Measurements from ENCODE around the gene RFX8. TPM values are rescaled to one million over a fixed set of nuclear protein-coding genes. Genes with fewer than 3 reads are reported as not detected.
A peak's percentile ranks its signal among the peaks of the same experiment; 100 is the strongest.
"Not testable (repeated sequence)": the region's sequence is repeated elsewhere in the genome, so short reads cannot be mapped to it uniquely, and the experiment has no call there.

Gene RFX8
- total RNA-seq, 1 experiment from 2014 or later = 10.8 TPM

DNA sequence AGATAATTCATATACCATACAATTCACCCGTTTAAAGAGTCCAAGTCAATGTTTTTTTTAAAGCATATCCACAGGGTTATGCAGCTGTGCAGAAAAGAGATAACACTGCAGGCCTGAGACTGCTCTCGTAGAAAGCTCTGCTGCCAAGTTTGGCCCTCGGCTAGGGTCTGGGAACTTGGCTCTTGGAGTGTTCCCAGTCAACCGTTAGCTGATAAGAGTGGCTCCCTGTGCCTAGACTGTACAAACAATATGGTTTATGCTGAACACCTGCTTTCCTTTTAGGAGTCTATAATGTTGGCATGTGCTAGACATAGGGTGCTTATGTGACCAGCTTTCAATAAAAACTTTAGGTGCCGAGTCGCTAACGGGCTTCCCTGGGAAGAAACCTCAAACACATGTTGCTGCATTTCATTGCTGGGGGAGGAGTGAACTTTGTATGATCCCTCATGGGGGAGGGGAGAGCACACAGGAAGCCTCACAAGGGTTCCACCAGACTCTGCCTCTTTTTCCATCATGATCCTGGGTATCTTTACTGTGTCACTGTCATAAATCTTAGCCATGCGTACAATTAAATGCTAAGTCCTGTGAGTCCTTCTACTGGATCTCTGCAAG, 34.7 kb downstream of the RFX8 start:
- peak; percentile 83 for DNase-seq (ENCODE audit: low read depth)

DNA sequence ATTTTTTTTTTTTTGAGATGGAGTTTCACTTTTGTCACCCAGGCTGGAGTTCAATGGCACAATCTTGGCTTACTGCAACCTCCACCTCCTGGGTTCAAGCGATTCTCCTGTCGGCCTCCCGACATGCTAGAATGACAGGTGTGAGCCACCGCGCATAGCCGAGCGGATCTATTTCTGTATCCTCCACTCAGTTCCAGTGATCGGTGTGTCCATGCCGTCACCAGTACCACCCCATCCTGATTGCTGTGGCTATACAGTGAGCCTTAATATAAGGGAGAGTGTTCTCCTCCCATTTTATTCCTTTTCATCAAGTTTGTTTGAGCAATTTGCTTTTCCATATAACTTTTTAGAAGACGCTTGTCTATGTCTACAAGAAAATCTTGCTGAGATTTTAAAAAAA, 35.2 kb downstream of the RFX8 start:
- DNase-seq (ENCODE audit: low read depth) = no peak

DNA sequence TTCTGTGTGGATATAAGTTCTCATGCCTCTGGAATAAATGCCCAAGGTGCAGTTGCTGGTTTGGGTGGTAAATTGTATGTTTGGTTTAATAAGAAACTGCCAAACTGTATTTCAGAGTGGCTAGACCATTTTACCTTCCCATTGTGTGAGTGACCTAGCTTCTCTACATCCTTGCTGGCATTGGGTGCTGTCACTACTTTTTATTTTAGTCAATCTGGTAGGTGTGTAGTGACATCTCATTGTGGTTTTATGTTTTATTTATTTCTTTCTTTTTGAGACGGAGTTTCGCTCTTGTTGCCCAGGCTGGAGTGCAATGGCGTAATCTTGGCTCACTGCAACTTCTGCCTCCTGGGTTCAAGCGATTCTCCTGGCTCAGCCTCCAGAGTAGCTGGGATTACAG, 36.4 kb downstream of the RFX8 start:
- DNase-seq (ENCODE audit: low read depth) = not testable (repeated sequence)

DNA sequence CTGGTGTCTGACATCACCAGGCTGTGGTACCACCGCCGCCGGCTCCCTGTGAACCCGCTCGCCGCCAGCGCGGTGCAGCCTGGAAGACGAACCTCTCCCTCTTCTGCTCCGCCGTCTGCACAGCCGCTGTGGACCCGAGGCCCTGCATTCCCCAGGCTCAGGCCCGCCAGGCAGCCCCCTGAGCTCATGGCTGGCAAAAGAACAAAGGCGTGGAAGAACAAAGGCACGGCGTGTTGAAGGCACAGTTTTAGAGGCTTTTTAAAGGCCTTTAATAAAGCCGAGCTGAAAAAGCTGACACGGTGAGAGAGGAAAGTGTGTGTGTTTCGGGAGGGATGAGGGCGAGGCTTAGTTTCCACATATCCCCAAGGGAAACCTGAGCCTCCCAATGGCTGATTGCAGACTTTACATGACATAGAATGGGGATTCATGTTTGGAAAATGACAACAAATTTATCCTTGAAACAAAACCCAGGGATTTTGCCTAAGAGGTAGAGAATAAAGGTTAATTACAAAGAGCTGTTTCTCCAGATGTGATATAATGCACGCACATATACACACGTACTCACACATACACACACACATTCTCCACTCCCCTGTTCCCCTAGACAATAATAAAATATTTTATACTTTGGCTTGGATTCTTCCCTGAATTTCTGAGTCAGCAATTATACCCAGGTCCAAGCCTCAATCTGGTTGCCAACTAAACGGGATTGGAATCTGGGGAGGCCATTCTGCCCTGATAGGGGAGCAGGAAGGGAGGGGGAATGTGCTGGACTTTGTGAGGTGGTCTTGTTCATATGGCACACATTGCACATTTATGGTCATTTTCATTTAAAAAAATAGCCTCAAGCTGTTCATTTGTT, 39.7 kb downstream of the RFX8 start:
- DNase-seq (ENCODE audit: low read depth) = peak; percentile 39

DNA sequence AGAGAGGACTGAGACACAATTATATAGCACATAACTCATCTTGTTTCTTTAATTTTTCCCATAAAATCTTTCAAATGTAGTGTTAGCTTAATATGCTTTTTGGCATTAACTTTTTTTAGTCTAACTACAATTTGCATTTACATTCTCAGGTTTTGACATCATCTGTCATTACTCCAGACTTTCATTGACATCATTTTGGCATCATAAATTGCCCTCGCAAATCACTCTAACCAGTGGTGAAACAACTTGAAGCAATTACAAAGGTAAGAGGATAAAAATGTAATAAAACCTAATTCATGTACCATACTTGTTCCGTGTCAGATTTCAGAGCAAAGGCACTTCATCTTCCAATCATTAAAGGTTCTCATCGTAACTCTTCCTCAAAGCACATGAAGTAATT, 41.4 kb downstream of the RFX8 start:
- DNase-seq (ENCODE audit: low read depth) = no peak

DNA sequence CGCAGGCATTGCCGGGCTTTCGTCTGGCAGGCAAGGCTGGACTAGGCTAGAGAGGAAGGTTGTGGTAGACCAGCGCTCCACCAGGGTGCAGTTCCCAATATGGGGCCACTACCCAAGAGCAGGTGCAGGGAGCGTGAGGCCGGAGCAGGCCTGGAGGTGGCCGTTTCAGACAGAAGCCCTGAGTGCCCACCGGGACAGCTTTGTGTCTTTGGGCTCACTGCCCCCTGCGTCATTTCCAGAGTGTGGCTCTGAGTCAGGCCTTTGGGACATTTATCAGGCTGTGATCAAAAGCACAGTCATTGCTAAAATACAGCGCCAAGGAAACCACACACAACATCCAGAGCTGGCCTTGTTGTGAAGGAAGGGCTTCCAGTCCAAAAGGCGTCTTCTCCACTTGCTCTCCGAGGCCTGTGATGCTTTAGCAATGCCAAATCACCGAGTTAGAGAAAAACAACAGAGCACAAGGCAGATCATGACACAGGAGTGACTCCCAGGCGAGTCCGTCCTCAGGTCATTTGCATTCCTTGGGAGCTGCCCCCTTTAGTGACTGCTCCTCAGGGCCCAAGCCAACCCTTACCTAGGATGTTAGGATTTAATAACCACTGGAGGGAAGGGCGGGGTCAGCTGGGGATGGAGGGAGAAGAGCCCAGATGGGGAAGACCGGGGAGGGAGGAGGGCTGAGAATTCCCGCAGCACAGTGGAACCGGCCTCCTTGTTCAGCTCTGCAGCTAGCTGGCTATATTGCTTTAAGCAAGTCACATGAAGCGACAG, 42.3 kb downstream of the RFX8 start:
- DNase-seq (ENCODE audit: low read depth) = peak; percentile 84

DNA sequence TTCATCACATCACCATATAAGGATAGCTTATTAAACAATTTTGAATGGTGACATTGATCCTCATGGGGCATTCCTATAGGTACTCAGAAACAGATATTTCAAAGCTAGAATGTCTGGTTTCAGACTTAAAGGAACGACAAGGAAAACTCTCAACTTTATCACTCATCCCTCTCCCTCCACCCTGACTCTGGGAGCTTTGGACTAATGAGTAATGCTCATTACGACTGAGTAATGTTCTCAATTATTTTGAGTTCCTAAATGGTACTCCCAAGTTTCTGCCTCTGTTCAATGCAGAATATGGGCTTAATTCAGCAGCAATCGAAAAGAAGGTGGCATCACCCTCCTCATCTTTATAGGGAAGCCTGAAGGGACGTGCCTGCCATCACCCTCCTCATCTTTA, 43.4 kb downstream of the RFX8 start:
- no peak for DNase-seq (ENCODE audit: low read depth)

DNA sequence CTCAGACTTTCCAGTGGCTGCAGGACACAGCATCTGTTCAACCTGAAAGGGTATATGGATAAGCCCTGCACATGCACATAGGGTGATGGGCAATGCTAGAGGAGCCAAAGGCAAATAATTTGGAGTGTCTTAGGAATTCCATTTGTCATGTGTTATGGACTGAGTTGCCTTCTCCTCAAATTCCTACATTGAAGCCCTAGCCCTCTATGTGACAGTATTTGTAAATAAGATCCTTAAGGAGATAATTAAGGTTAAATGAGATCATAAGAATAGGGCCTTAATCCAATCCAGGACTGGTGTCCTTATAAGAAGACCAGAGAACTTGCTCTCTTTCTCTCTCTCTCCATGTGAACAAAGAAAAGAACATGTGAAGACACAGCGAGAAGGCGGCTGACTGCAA, 44.8 kb downstream of the RFX8 start:
- DNase-seq (ENCODE audit: low read depth) = no peak

DNA sequence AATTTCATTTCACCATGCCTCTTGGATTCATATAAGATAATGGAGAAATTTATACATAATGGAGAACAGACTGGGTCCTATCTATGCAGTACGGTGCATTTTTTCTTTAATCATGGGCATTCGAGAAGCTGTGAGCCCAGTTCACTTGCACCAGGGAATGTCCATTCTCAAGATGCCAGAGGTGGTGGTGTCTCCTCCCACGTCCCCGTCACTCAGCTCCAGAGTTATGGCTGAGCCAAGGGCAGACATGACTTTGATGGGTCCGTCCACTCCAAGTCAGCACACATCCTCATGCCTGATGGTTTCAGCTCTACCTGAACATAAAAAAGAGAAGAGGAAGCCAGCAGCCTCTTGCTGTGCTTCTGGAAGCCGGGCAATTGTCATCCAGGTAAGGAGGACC, 45.5 kb downstream of the RFX8 start:
- DNase-seq (ENCODE audit: low read depth) = no peak

DNA sequence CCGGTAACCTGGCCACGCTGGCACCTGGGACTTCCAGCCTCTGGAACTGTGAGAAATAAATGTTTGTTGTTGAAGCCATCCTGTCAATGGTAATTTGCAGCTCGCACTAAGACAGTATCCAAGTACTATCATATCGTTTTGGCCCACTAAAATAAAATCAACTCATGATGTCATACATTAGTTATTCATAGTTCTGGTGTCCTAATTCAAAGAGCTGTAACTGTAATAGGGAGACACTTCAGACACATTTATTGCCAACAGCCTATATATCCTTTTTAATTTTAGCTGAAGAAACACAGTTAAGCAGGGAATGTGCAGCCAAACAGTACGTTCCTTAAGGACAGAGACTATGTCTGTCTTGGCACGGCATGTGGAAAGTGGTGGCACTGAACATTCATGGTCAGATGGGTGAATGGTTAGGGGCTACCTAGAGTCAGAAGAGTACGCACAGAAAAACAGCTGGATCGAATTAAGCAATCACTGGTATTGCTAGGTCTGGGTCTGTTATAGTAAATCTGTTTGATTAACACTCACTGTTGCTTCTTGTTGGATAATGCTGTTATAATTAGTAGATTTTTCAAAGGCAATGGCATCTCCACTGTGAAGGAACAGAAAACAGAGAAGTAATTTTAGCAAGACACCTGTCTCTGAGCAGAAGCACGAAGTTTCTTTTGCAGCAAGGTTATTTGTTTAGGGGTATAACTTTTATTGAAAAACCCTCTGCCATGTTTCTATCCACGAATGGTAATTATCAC, 46.3 kb downstream of the RFX8 start:
- no peak for DNase-seq (ENCODE audit: low read depth)

DNA sequence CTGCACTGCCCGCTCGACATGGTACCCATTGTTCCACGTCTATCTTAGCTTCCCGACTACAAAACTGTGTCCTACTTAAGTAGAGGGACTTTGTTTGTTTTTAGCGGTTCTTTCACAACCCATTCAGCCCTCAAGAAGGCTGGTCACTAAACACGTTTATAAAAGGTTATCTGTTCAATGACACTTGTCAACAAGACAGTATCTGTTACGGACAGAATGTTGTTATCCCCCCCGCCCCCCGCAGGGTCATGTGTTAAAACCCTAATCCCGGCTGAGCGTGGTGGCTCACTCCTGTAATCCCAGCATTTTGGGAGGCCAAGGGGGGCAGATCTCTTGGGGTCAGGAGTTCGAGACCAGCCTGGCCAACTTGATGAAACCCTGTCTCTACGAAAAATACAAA, 47.2 kb downstream of the RFX8 start:
- DNase-seq (ENCODE audit: low read depth) = no peak

DNA sequence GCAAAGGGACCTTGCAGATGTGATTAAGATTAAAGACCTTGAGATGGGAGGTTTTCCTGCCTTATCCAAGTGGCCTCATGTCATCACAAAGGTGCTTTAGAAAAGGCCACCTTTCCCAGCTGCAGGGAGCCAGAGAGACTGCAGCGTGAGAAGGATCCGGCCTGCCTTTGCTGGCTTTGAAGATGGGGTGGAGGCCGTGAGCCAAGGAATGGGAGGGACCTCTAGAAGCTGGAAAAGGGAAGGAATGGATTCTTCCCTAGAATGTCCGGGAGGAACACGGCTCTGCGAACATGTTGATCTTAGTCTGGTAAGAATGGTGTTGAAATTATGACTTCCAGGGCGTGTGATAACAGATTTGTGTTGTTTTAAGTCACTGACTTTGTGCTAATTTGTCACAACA, 47.7 kb downstream of the RFX8 start:
- no peak for DNase-seq (ENCODE audit: low read depth)

DNA sequence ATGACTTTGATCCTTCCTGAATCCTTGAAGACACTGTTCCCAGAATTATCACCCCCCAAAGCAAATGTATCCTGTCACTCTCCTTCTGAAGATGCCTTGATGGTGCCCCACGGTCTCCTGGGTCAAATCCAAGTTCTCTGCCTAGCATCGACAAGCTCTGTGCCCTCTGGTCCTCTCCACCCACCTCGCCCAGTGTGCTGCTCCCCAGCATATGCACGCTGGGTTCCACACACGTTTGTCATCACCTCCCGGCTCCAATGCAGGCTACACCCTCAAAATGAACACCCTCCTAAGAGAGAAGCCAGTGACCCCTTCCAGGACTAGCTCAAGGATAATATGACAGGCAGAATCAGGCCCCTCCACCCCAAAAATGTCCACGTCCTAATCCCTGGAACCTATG, 48.1 kb downstream of the RFX8 start:
- no peak for DNase-seq (ENCODE audit: low read depth)

DNA sequence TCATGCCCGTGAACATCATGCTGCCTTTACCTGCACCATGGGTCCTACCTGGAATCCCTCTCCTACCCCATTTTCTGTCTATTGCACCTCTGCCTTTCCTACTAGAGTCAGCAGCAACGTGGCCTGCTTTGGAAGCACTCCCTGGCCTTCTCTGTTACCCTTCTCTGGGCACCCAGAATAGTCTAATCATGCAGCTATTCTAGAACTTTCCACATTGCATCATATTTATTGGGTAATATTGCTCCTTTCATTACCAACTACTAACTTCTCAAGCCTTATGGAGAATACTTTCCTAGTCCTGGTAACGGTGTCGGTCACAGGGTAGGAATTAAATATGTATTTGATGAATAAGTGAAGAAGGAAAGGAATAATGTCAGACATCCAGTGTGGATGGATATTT, 54.3 kb downstream of the RFX8 start:
- DNase-seq (ENCODE audit: low read depth) = no peak

DNA sequence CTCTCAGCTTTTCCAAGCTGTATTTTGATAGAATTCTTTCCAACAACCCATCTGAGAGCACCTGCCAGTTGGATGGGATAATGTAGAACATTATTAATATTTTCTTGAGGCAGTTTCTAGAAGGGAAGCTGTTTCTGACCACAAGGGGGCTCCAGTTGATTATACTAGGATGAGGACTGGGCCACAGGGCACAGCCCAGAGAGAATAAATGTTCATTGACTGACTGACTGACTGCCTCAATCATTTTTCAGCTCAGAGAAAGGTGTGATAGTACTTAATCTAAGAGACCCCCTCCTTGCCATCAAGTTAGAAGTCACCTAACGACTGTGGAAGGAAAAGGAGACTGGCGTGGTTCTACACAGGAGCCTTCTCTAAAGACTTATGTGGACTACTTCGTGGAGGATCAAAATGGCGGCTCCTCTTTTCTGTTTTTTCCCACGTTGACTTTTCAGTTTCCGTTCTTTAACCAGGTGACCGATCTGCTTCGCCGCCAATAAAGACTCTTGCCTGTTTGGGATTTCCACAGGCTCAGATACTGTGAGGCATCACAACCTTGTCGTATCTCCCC, 55.7 kb downstream of the RFX8 start:
- DNase-seq (ENCODE audit: low read depth) = peak; percentile 69

DNA sequence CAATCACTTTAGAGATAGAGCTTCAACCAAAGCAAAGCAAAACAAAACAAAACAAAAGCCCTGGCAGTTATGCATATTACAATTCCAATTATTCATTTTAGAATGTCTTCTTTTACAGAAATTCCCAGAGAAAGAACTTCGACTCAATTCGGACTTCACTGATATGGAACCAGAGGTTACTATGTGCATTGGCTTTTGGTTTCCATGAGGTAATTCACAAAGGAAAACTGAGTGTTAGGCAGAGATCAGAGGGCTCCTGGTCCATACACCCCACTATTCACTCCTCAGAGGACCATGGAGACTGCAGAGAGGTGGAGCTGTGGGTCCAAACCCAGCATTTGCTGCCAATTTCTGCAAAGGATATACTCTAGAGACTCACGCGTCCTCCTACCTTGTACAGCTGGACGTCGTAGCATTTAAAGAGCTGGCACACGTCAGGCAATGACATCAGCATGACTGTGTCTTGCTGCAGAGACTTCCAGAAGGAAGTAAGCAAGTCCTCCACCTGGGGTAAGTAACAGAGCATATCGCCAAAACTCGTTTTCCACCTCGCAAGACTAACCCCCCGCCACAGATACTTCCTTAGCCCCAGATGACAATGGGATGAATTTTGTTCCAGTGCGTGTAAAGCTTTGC, 56.3 kb downstream of the RFX8 start:
- DNase-seq (ENCODE audit: low read depth) = no peak

DNA sequence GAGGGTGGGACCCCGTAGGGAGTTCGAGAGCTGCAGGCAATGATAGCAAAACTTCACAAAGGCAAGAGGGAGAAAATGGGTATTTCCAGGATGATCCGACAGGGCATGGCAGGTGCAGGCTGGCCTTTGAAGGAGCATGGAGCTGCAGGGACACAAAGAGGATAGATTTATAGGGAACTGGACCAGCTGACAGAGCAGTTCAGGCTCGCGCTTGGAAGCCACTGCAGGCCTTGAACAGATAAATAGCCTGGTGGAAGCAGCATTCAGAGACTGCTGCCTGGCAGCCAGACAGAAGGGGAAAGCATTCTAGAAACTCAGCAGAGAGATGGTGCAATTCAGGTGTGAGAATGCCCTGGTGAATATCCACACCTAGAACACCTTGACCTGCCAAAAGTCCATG, 58.3 kb downstream of the RFX8 start:
- no peak for DNase-seq (ENCODE audit: low read depth)

DNA sequence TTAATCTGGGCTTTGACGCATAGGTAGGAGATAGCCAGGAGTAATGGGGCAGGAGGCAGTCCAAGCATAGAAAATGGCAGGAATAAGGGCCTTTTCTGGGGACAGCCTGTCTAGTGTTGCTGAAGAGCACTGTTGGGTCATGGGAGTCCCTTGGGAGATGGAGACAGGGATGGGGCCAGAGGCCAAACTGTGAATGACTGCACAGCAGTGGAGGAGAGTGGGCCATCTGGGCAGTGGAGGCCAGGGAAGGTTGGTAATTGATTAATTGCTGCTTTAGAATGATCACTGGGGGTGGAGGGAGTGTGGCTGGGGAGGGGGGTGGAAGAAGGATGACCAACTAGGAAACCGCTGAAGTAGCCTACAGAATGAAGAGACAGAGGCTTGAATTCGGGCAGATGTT, 59.0 kb downstream of the RFX8 start:
- DNase-seq (ENCODE audit: low read depth) = no peak

DNA sequence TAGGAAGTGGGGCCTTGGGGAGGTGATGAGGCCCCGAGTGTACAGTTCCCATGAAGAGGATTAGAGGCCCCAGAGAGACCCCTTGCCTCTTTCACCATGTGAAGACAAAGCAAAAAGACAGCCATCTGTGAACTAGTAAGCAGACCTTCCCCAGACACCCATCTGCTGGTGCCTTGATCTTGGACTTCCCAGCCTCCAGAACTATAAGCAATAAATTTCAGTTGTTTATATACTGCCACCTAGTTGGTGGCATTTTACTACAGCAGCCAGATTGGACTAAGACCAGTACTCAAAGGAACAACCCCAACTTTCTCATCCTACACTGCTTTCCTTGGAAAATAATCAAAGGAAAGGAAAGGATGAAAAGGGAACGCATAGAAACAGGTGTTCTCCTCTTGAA, 59.7 kb downstream of the RFX8 start:
- no peak for DNase-seq (ENCODE audit: low read depth)

DNA sequence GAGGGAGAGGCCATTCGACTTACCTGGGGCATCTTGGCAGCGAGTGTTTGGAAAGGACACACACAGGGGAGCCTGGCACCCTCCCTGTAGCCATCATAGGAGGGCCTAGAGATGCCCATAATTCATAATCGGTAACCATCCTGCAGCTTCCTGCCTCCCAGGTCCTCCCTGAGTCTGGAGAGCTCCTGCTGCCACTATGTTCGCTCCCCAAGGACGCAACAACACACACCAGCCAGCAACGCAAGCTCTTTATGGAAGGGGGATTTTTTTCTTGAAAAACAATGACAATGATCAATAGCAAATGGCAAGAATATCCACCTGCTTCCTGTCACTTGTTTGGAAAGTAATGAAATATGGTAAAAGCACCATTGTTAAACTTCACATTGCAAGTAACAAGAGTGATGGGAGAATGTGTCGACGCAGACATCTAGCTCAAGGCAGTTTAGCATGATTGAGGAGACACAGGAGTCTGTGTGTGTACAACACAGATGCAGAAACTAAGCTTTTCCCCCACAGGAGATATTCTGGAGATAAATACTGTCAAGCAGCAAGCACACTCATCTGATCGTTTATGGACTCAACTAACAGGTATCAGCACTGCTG, 62.7 kb downstream of the RFX8 start:
- no peak for DNase-seq (ENCODE audit: low read depth)

DNA sequence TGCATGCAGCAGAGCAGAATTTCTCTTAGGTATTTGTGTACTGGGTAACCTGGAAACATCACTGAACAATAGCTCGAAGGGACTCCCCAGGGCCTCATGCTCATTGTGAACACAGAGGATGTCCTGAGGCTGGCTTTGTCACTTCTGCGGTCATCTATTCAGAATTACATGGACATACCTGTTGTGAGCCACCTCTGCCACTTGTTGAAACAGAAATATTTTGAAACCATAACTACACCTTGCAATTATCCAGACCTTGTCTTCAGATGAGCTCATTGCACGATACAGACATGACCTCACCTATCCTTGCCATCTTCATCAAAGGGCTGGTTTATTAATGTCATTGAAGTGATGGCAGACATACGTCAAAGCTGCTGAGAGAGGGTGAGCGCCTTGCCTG, 64.2 kb downstream of the RFX8 start:
- DNase-seq (ENCODE audit: low read depth) = no peak
